ENCODE data around the gene ITGB2.

Gene ITGB2

GRCh38 chr21:44948426-44949120, 27.9 kb upstream of the ITGB2 start:
- peaks cover 57% of the 10 kb centered on the region for H3K36me3 ChIP-seq (ENCODE audit: insufficient read depth, low read length)
- H2AFZ ChIP-seq (ENCODE audit: low read length), result no peak overlapping the region
- no peak overlapping the region for H3K4me3 ChIP-seq (ENCODE audit: low read depth, low read length, poor library complexity, severe bottlenecking)
- no peak overlapping the region for H3K9ac ChIP-seq (ENCODE audit: low read length)
- H3K9me2 ChIP-seq (ENCODE audit: low read depth, low read length), result no peaks in the 10 kb centered on the region
- no peaks in the 10 kb centered on the region for H3K27me3 ChIP-seq (ENCODE audit: insufficient read depth, low read length)
- TF ChIP-seq CTCF (IDR thresholded peaks at IDR 0.05; ENCODE audit: low read length) (no peak), EZH2 (IDR thresholded peaks at IDR 0.05; ENCODE audit: borderline replicate concordance, low read length) (no peak)
- H3K9me3 ChIP-seq (ENCODE audit: low read length), result no peaks in the 10 kb centered on the region
- no peaks in the 10 kb centered on the region for H3F3A ChIP-seq (ENCODE audit: insufficient read depth, low read length)
- no peaks in the 10 kb centered on the region for H3K79me2 ChIP-seq (ENCODE audit: insufficient read depth, low read length)
- no peaks in the 10 kb centered on the region for H4K20me1 ChIP-seq (ENCODE audit: insufficient read depth, low read length)
- no peak overlapping the region for H3K4me2 ChIP-seq (ENCODE audit: low read length)
- no peak overlapping the region for H3K27ac ChIP-seq (ENCODE audit: low read depth, low read length, poor library complexity, severe bottlenecking)
- H3K4me1 ChIP-seq (ENCODE audit: insufficient read depth, low read length, severe bottlenecking), result peaks cover 24% of the 10 kb centered on the region

- Histone ChIP-seq H3K27ac (ENCODE audit: low read depth, low read length, poor library complexity, severe bottlenecking) (no peak overlapping the region), H3K4me3 (ENCODE audit: low read depth, low read length, poor library complexity, severe bottlenecking) (no peak overlapping the region), H3K36me3 (ENCODE audit: insufficient read depth, low read length) (peaks cover 63% of the 10 kb centered on the region), H4K20me1 (ENCODE audit: insufficient read depth, low read length) (no peaks in the 10 kb centered on the region), H3K27me3 (ENCODE audit: insufficient read depth, low read length) (no peaks in the 10 kb centered on the region), H3K4me1 (ENCODE audit: insufficient read depth, low read length, severe bottlenecking) (peaks cover 25% of the 10 kb centered on the region), H3K9ac (ENCODE audit: low read length) (no peak overlapping the region), H3F3A (ENCODE audit: insufficient read depth, low read length) (no peaks in the 10 kb centered on the region), H2AFZ (ENCODE audit: low read length) (no peak overlapping the region), H3K4me2 (ENCODE audit: low read length) (no peak overlapping the region), H3K9me3 (ENCODE audit: low read length) (no peaks in the 10 kb centered on the region), H3K9me2 (ENCODE audit: low read depth, low read length) (no peaks in the 10 kb centered on the region), H3K79me2 (ENCODE audit: insufficient read depth, low read length) (no peaks in the 10 kb centered on the region)
- TF ChIP-seq EZH2 (IDR thresholded peaks at IDR 0.05; ENCODE audit: borderline replicate concordance, low read length) (no peak), CTCF (IDR thresholded peaks at IDR 0.05; ENCODE audit: low read length) (no peak)
These were observed 27.2 kb upstream of the ITGB2 start for GRCh38 chr21:44947930-44948331.

GRCh38 chr21:44947111-44947929, 26.6 kb upstream of the ITGB2 start:
- Histone ChIP-seq H4K20me1 (ENCODE audit: insufficient read depth, low read length) (no peaks in the 10 kb centered on the region), H3K9me2 (ENCODE audit: low read depth, low read length) (no peaks in the 10 kb centered on the region), H3K36me3 (ENCODE audit: insufficient read depth, low read length) (peaks cover 63% of the 10 kb centered on the region), H3K4me3 (ENCODE audit: low read depth, low read length, poor library complexity, severe bottlenecking) (no peak overlapping the region), H3K27ac (ENCODE audit: low read depth, low read length, poor library complexity, severe bottlenecking) (no peak overlapping the region), H3K9ac (ENCODE audit: low read length) (no peak overlapping the region), H3K27me3 (ENCODE audit: insufficient read depth, low read length) (no peaks in the 10 kb centered on the region), H3K4me1 (ENCODE audit: insufficient read depth, low read length, severe bottlenecking) (peaks cover 26% of the 10 kb centered on the region), H3K4me2 (ENCODE audit: low read length) (no peak overlapping the region), H3K79me2 (ENCODE audit: insufficient read depth, low read length) (no peaks in the 10 kb centered on the region), H2AFZ (ENCODE audit: low read length) (no peak overlapping the region), H3K9me3 (ENCODE audit: low read length) (no peaks in the 10 kb centered on the region), H3F3A (ENCODE audit: insufficient read depth, low read length) (no peaks in the 10 kb centered on the region)
- TF ChIP-seq CTCF (IDR thresholded peaks at IDR 0.05; ENCODE audit: low read length) (no peak), EZH2 (IDR thresholded peaks at IDR 0.05; ENCODE audit: borderline replicate concordance, low read length) (no peak)

Measured in OCI-LY1 (cell line).